ENCODE results near the gene SRRD.

The SRRD gene

GRCh38 chr22:26453812-26454500 lies 29.7 kb upstream of the SRRD start:
- no peak for DNase-seq (ENCODE audit: low read depth)

- no peak for DNase-seq (ENCODE audit: low read depth)
These were observed 25.9 kb upstream of the SRRD start for GRCh38 chr22:26457661-26458272.

- no peak for DNase-seq (ENCODE audit: low read depth)
These were observed 23.5 kb upstream of the SRRD start for GRCh38 chr22:26460202-26460601.

- peak; percentile 67 for DNase-seq (ENCODE audit: low read depth)
These were observed 22.4 kb upstream of the SRRD start for GRCh38 chr22:26461188-26461810.

GRCh38 chr22:26462051-26462450 lies 21.6 kb upstream of the SRRD start:
- no peak for DNase-seq (ENCODE audit: low read depth)

GRCh38 chr22:26462641-26463040 lies 21.0 kb upstream of the SRRD start:
- DNase-seq (ENCODE audit: low read depth): no peak

GRCh38 chr22:26463101-26463661 lies 20.5 kb upstream of the SRRD start:
- no peak for DNase-seq (ENCODE audit: low read depth)

- DNase-seq (ENCODE audit: low read depth): no peak
These were observed 20.0 kb upstream of the SRRD start for GRCh38 chr22:26463688-26464087.

- peak; percentile 55 for DNase-seq (ENCODE audit: low read depth)
These were observed 19.4 kb upstream of the SRRD start for GRCh38 chr22:26464312-26464711.

GRCh38 chr22:26466196-26466595 lies 17.5 kb upstream of the SRRD start:
- DNase-seq (ENCODE audit: low read depth): no peak

GRCh38 chr22:26470807-26471206 lies 12.9 kb upstream of the SRRD start:
- DNase-seq (ENCODE audit: low read depth): no peak

GRCh38 chr22:26471522-26471921 lies 12.2 kb upstream of the SRRD start:
- DNase-seq (ENCODE audit: low read depth): peak; percentile 90

GRCh38 chr22:26474682-26475081 lies 9.0 kb upstream of the SRRD start:
- DNase-seq (ENCODE audit: low read depth): peak; percentile 68

GRCh38 chr22:26476705-26477340 lies 6.9 kb upstream of the SRRD start:
- DNase-seq (ENCODE audit: low read depth): peak; percentile 84

- DNase-seq (ENCODE audit: low read depth): peak; percentile 30
These were observed 6.3 kb upstream of the SRRD start for GRCh38 chr22:26477341-26477731.

GRCh38 chr22:26479043-26479791 lies 4.5 kb upstream of the SRRD start:
- DNase-seq (ENCODE audit: low read depth): no peak

GRCh38 chr22:26479792-26480610 lies 3.7 kb upstream of the SRRD start:
- no peak for DNase-seq (ENCODE audit: low read depth)

- DNase-seq (ENCODE audit: low read depth): no peak
These were observed 3.1 kb upstream of the SRRD start for GRCh38 chr22:26480611-26480932.

- DNase-seq (ENCODE audit: low read depth): no peak
These were observed 2.5 kb upstream of the SRRD start for GRCh38 chr22:26481112-26481693.

- DNase-seq (ENCODE audit: low read depth): no peak
These were observed 2.0 kb upstream of the SRRD start for GRCh38 chr22:26481694-26482093.

- DNase-seq (ENCODE audit: low read depth): no peak
These were observed 1.5 kb upstream of the SRRD start for GRCh38 chr22:26482161-26482560.

Data from ELR (cell line).